Astrocyte (in vitro differentiated cells and primary cell): ENCODE data around the gene CDC25B. TPM values are rescaled to one million over a fixed set of nuclear protein-coding genes. Genes with fewer than 3 reads are reported as not detected.

Source experiments
- DNase-seq: peaks from one replicate; pipeline ENCODE4 v3.0.0-alpha.2; 2010; ENCODE audit warnings: low read depth
- FAIRE-seq: peaks from 2 replicates; lab custom pipeline; 2011; peaks lifted over from hg19 to GRCh38; lab: Jason Lieb, UNC
- H2AFZ ChIP-seq: 2 replicates; pipeline ENCODE4 v1.6.0; 2012; ENCODE audit warnings: low read depth, low read length, inconsistent platforms
- H3K27ac ChIP-seq: 2 replicates; pipeline ENCODE4 v1.5.1; 2011; ENCODE audit warnings: low read depth, low read length, inconsistent platforms
- H3K27me3 ChIP-seq: 2 replicates; pipeline ENCODE4 v1.6.0; 2011; ENCODE audit warnings: low read length, inconsistent platforms; ENCODE audit not compliant: insufficient read depth
- H3K36me3 ChIP-seq: 2 replicates; pipeline ENCODE4 v1.5.1; 2011; ENCODE audit warnings: low read length, inconsistent platforms; ENCODE audit not compliant: insufficient read depth
- H3K4me1 ChIP-seq: 2 replicates; pipeline ENCODE4 v1.5.1; 2011; ENCODE audit warnings: low read length, inconsistent platforms; ENCODE audit not compliant: insufficient read depth
- H3K4me2 ChIP-seq: 2 replicates; pipeline ENCODE4 v1.6.0; 2012; ENCODE audit warnings: low read length, inconsistent platforms
- H3K4me3 ChIP-seq: 2 replicates; pipeline ENCODE4 v1.5.1; 2011; ENCODE audit warnings: low read depth, mild to moderate bottlenecking, low read length, inconsistent platforms; ENCODE audit not compliant: insufficient read depth
- H3K79me2 ChIP-seq: 2 replicates; pipeline ENCODE4 v1.6.0; 2012; ENCODE audit warnings: mild to moderate bottlenecking, low read length, inconsistent platforms; ENCODE audit not compliant: insufficient read depth
- H3K9ac ChIP-seq: 2 replicates; pipeline ENCODE4 v1.6.0; 2012; ENCODE audit warnings: mild to moderate bottlenecking, low read length, inconsistent platforms
- H3K9me3 ChIP-seq: 2 replicates; pipeline ENCODE4 v1.5.1; 2012; ENCODE audit warnings: low read depth, mild to moderate bottlenecking, low read length, inconsistent platforms; ENCODE audit not compliant: insufficient read depth
- H4K20me1 ChIP-seq: 2 replicates; pipeline ENCODE4 v1.6.0; 2012; ENCODE audit warnings: low read length, inconsistent platforms; ENCODE audit not compliant: insufficient read depth
- H3K27ac Mint-ChIP-seq: one replicate; pipeline ENCODE4 v1.8.0; 2021; ENCODE audit warnings: mild to moderate bottlenecking, mixed read lengths; ENCODE audit not compliant: unreplicated experiment
- H3K27me3 Mint-ChIP-seq: one replicate; pipeline ENCODE4 v1.8.0; 2021; ENCODE audit warnings: low read depth, mixed read lengths; ENCODE audit not compliant: unreplicated experiment
- H3K36me3 Mint-ChIP-seq: one replicate; pipeline ENCODE4 v1.8.0; 2021; ENCODE audit warnings: low read depth, mixed read lengths; ENCODE audit not compliant: unreplicated experiment
- H3K4me1 Mint-ChIP-seq: one replicate; pipeline ENCODE4 v1.8.0; 2021; ENCODE audit warnings: low read depth, mixed read lengths; ENCODE audit not compliant: unreplicated experiment
- H3K4me3 Mint-ChIP-seq: one replicate; pipeline ENCODE4 v1.8.0; 2021; ENCODE audit warnings: mild to moderate bottlenecking, moderate library complexity, mixed read lengths; ENCODE audit not compliant: unreplicated experiment
- H3K9me3 Mint-ChIP-seq: one replicate; pipeline ENCODE4 v1.8.0; 2021; ENCODE audit warnings: mild to moderate bottlenecking, mixed read lengths; ENCODE audit not compliant: unreplicated experiment
- CTCF ChIP-seq: IDR thresholded peaks from 2 replicates; pipeline ENCODE4 v1.5.1; 2011; ENCODE audit warnings: low read depth, mild to moderate bottlenecking, inconsistent platforms, low read length, moderate library complexity; ENCODE audit not compliant: insufficient read depth
- EZH2 ChIP-seq: IDR thresholded peaks from 2 replicates; pipeline ENCODE4 v1.6.1; 2012; ENCODE audit warnings: mild to moderate bottlenecking, low read length, inconsistent platforms; ENCODE audit not compliant: insufficient read depth
- total RNA-seq: library from RNA; stranded (reverse); gene quantifications from 2 replicates; pipeline ENCODE4 v1.2.1, GENCODE V29; 2021

CDC25B gene
- total RNA-seq, 1 donor from 2014 or later = 8.5 TPM

DNA sequence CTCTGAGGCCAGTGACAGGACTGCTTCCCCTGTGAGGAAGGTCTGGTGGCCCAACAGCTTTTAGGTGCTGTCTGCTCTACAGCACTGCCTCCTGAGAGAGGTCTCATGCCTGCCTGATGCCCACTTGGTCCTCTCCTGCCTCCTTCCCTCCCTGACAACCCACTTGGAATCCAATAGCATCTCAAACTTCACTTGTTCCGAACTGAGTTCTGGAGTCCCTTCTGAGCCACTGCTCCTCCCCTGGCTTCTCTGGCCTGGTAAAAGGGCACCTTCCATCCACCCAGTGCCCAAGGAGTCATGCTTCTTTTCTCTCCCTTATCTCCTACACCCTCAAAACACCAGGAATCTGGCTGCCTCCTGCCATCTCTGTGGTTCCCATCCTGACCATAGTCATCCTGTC, 52.5 kb downstream of the CDC25B start:
- Histone ChIP-seq H4K20me1 (peaks cover 20% of the 10 kb centered on the region), H3K36me3 (no peaks in the 10 kb centered on the region), H3K79me2 (peaks cover 47% of the 10 kb centered on the region), H3K4me2 (no peak overlapping the region), H3K4me3 (no peak overlapping the region), H3K9me3 (no peaks in the 10 kb centered on the region), H3K27me3 (no peaks in the 10 kb centered on the region), H3K4me1 (peaks cover 12% of the 10 kb centered on the region), H3K9ac (peak overlapping the region; percentile 4), H2AFZ (no peak overlapping the region), H3K27ac (no peak overlapping the region)
- Mint-ChIP-seq H3K27ac (no peak overlapping the region), H3K27me3 (no peaks in the 10 kb centered on the region), H3K4me3 (peak overlapping the region; percentile 96), H3K36me3 (peaks cover 3% of the 10 kb centered on the region), H3K4me1 (peaks cover 14% of the 10 kb centered on the region), H3K9me3 (no peaks in the 10 kb centered on the region)
- no peak for TF ChIP-seq CTCF
- no peak for TF ChIP-seq EZH2
- no peak for DNase-seq
- FAIRE-seq = no peak

DNA sequence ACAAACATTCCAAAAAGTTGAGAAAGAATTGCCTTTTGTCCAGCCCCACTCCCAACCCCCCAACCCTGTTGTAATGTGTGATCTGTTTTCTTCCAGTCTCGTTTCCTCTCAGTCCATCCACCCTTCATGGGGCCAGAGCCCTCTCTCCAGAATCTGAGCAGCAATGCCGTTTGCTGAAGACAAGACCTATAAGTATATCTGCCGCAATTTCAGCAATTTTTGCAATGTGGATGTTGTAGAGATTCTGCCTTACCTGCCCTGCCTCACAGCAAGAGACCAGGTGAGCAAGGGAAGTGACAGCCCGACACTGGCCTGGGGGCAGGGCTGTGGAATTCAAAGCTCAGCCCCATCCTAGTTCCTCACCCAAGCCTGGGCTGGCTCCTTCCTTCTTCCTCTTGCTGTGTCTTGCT, 58.4 kb downstream of the CDC25B start:
- H3K4me3 ChIP-seq = no peak overlapping the region
- FAIRE-seq (no peak), DNase-seq (no peak)
- no peak overlapping the region for H3K27ac ChIP-seq
- Mint-ChIP-seq H3K9me3 (no peaks in the 10 kb centered on the region), H3K36me3 (peaks cover 8% of the 10 kb centered on the region), H3K27me3 (no peaks in the 10 kb centered on the region), H3K4me3 (no peak overlapping the region), H3K27ac (no peak overlapping the region), H3K4me1 (peaks cover 2% of the 10 kb centered on the region)
- H3K9me3 ChIP-seq = no peaks in the 10 kb centered on the region
- no peak overlapping the region for H3K9ac ChIP-seq
- H2AFZ ChIP-seq = no peak overlapping the region
- H3K4me2 ChIP-seq = no peak overlapping the region
- H3K36me3 ChIP-seq = peaks cover 10% of the 10 kb centered on the region
- peaks cover 13% of the 10 kb centered on the region for H3K79me2 ChIP-seq
- TF ChIP-seq CTCF = no peak
- no peak for TF ChIP-seq EZH2
- H4K20me1 ChIP-seq = peaks cover 25% of the 10 kb centered on the region
- H3K4me1 ChIP-seq = no peaks in the 10 kb centered on the region
- H3K27me3 ChIP-seq = no peaks in the 10 kb centered on the region

Other genes with a start within 250 kb of the CDC25B start
- not detected in 2 replicates for gene GFRA4, start 132.9 kb upstream of the CDC25B start, total RNA-seq
- 2.3 and 3.0 TPM in 2 replicates for gene ADAM33, start 114.3 kb upstream of the CDC25B start, total RNA-seq
- gene SIGLEC1, start 83.7 kb upstream of the CDC25B start, total RNA-seq = not detected in 2 replicates
- not detected in 2 replicates for gene HSPA12B, start 63.6 kb upstream of the CDC25B start, total RNA-seq
- 35.7 and 43.2 TPM in 2 replicates for gene ADISSP, start 28.6 kb upstream of the CDC25B start, total RNA-seq
- 0.45 and 1.2 TPM in 2 replicates for gene SPEF1, start 14.9 kb upstream of the CDC25B start, total RNA-seq
- 37.0 and 39.1 TPM in 2 replicates for gene CENPB, start 9.6 kb upstream of the CDC25B start, total RNA-seq
- gene AP5S1, start 24.2 kb downstream of the CDC25B start, total RNA-seq = 12.6 TPM in 2 replicates
- gene MAVS, start 50.5 kb downstream of the CDC25B start, total RNA-seq = 38.4 and 42.1 TPM in 2 replicates
- 51.5 and 59.3 TPM in 2 replicates for gene PANK2, start 93.1 kb downstream of the CDC25B start, total RNA-seq
- gene RNF24, start 219.2 kb downstream of the CDC25B start, total RNA-seq = 17.4 and 19.0 TPM in 2 replicates